IPS-20b (cell line): ENCODE data around the gene BCAS1.

Experiments
- H3K27ac ChIP-seq: one replicate; pipeline ENCODE4 v1.5.1; 2013; ENCODE audit warnings: low read length
- H3K27me3 ChIP-seq: 2 replicates; pipeline ENCODE4 v1.6.1; 2013; ENCODE audit warnings: mild to moderate bottlenecking, low read length, inconsistent platforms; ENCODE audit not compliant: insufficient read depth
- H3K36me3 ChIP-seq: 2 replicates; pipeline ENCODE4 v1.6.1; 2013; ENCODE audit warnings: low read depth, mild to moderate bottlenecking, inconsistent platforms, low read length, moderate library complexity; ENCODE audit not compliant: insufficient read depth
- H3K4me1 ChIP-seq: 2 replicates; pipeline ENCODE4 v1.6.1; 2013; ENCODE audit warnings: mild to moderate bottlenecking, control low read depth, inconsistent platforms, low read length, moderate library complexity; ENCODE audit not compliant: insufficient read depth
- H3K4me3 ChIP-seq: 2 replicates; pipeline ENCODE4 v1.5.1; 2013; ENCODE audit warnings: mild to moderate bottlenecking, low read length, inconsistent platforms
- H3K9ac ChIP-seq: 2 replicates; pipeline ENCODE4 v1.6.1; 2013; ENCODE audit warnings: low read depth, mild to moderate bottlenecking, inconsistent platforms, low read length, moderate library complexity
- H3K9me3 ChIP-seq: 2 replicates; pipeline ENCODE4 v1.6.1; 2013; ENCODE audit warnings: mild to moderate bottlenecking, low read depth, low read length, inconsistent platforms; ENCODE audit not compliant: insufficient read depth

The BCAS1 gene

GRCh38 chr20:54085425-54085824 is 15.0 kb upstream of the BCAS1 start:
- Histone ChIP-seq H3K27me3 (no peaks in the 10 kb centered on the region), H3K4me3 (no peak overlapping the region), H3K27ac (no peak overlapping the region), H3K9ac (no peak overlapping the region), H3K9me3 (no peaks in the 10 kb centered on the region), H3K4me1 (no peaks in the 10 kb centered on the region), H3K36me3 (no peaks in the 10 kb centered on the region)

DNA sequence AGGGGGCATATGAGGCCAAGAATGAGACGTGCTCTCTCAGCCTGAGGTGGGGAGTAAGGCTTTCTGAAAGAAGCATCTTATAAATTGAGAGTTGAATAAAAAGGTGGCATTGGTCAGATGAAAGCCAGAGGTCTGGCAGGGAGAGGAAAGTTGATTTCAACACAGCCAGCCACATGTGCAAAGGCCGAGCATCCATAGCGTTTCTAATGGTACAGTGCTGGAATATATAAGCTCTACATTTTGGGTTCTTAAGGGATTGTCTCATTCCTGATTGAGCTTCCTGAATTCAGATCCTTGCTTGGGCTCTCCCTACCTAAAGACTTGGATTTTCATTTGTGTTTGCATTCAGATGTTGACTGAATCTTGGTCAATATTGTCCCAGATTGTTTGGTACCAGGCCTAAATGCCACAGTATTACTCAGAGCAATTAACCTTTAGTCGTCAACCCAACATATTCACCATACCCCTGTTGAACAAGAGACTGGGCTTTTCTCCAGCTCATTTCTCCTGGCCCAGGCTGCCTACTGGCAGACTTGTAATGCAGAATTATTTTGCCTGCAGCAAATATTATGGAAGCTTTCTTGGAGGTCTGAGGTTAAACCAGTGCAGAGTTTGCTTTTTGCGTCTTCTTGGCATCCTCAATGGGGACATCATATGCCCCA is 14.5 kb upstream of the BCAS1 start:
- Histone ChIP-seq H3K4me3 (no peak overlapping the region), H3K36me3 (no peaks in the 10 kb centered on the region), H3K27me3 (no peaks in the 10 kb centered on the region), H3K4me1 (no peaks in the 10 kb centered on the region), H3K9me3 (no peaks in the 10 kb centered on the region), H3K9ac (no peak overlapping the region), H3K27ac (no peak overlapping the region)

DNA sequence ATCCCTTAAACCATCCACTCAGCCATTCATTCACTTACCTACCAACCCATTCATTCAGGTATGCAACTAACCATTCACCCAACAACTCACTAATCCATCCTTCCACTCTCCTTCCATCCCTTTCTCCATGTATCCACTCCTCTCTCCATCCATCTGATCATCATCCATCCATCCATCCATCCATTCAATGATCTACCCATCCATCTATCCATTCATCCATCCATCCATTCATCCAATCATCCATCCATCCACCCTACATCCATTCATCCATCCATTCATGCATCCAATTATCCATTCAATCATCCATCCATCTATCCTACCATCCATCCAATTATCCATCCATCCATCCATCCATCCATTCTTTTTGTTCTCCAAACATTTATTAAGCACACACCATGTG is 13.8 kb upstream of the BCAS1 start:
- Histone ChIP-seq H3K27me3 (no peaks in the 10 kb centered on the region), H3K36me3 (no peaks in the 10 kb centered on the region), H3K27ac (no peak overlapping the region), H3K4me1 (no peaks in the 10 kb centered on the region), H3K9me3 (no peaks in the 10 kb centered on the region), H3K4me3 (no peak overlapping the region), H3K9ac (no peak overlapping the region)

DNA sequence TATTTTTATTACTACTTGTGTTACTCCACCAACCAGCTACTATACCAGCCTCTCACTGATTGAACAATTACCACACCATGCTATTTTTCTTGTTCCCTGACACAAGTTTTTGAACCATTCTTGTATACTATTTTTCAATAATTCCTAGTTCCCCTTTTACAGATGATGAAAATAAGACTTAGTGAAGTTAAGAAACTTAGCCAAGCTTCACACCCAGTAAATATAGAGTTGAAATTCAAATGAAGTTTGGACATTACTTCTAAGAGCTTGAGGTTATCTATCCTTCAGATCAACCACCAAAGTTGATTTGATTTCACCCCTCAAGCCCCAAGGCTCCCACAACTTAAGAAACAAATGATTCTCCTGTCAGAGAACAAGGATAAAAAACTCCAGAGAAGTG is 13.1 kb upstream of the BCAS1 start:
- Histone ChIP-seq H3K36me3 (no peaks in the 10 kb centered on the region), H3K27ac (no peak overlapping the region), H3K4me3 (no peak overlapping the region), H3K27me3 (no peaks in the 10 kb centered on the region), H3K4me1 (no peaks in the 10 kb centered on the region), H3K9me3 (no peaks in the 10 kb centered on the region), H3K9ac (no peak overlapping the region)

DNA sequence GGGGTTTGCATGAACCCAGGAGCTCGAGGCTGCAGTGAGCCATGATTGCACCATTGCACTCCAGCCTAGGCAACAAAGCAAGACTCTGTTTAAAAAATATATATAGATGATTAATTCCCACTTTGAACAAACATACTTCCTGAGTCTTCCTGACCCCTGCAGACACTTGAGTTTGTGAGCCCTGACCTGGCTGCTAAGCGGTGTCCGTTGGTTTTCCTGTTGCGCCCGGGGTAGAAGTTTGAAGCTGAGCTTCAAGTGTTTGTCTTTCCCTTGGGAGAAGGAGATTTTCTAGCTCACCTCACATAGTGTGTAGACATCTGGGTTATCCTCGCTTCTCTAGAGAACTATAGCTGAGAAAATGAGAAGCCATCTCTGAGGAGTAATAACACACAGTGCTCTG is 11.7 kb upstream of the BCAS1 start:
- H3K9ac ChIP-seq, result no peak overlapping the region
- H3K36me3 ChIP-seq, result no peaks in the 10 kb centered on the region
- no peaks in the 10 kb centered on the region for H3K9me3 ChIP-seq
- no peaks in the 10 kb centered on the region for H3K4me1 ChIP-seq
- no peak overlapping the region for H3K27ac ChIP-seq
- H3K27me3 ChIP-seq, result no peaks in the 10 kb centered on the region
- H3K4me3 ChIP-seq, result no peak overlapping the region

- Histone ChIP-seq H3K4me3 (no peak overlapping the region), H3K36me3 (no peaks in the 10 kb centered on the region), H3K4me1 (no peaks in the 10 kb centered on the region), H3K9ac (no peak overlapping the region), H3K9me3 (no peaks in the 10 kb centered on the region), H3K27me3 (no peaks in the 10 kb centered on the region), H3K27ac (no peak overlapping the region)
Measured at GRCh38 chr20:54079652-54080051, 9.3 kb upstream of the BCAS1 start.

- Histone ChIP-seq H3K9me3 (no peaks in the 10 kb centered on the region), H3K27me3 (no peaks in the 10 kb centered on the region), H3K27ac (no peak overlapping the region), H3K9ac (no peak overlapping the region), H3K4me3 (no peak overlapping the region), H3K4me1 (no peaks in the 10 kb centered on the region), H3K36me3 (no peaks in the 10 kb centered on the region)
Measured at GRCh38 chr20:54078296-54078984, 8.0 kb upstream of the BCAS1 start.

- Histone ChIP-seq H3K4me3 (no peak overlapping the region), H3K36me3 (no peaks in the 10 kb centered on the region), H3K4me1 (no peaks in the 10 kb centered on the region), H3K27me3 (no peaks in the 10 kb centered on the region), H3K9ac (no peak overlapping the region), H3K9me3 (no peaks in the 10 kb centered on the region), H3K27ac (no peak overlapping the region)
Measured at GRCh38 chr20:54076259-54076658, 5.9 kb upstream of the BCAS1 start.

GRCh38 chr20:54075322-54075721 is 4.9 kb upstream of the BCAS1 start:
- Histone ChIP-seq H3K4me3 (no peak overlapping the region), H3K9me3 (no peaks in the 10 kb centered on the region), H3K36me3 (no peaks in the 10 kb centered on the region), H3K27ac (no peak overlapping the region), H3K27me3 (no peaks in the 10 kb centered on the region), H3K4me1 (peaks cover 2% of the 10 kb centered on the region), H3K9ac (no peak overlapping the region)

GRCh38 chr20:54074511-54074910 is 4.1 kb upstream of the BCAS1 start:
- H3K4me3 ChIP-seq, result no peak overlapping the region
- no peaks in the 10 kb centered on the region for H3K36me3 ChIP-seq
- H3K27me3 ChIP-seq, result no peaks in the 10 kb centered on the region
- H3K9me3 ChIP-seq, result no peaks in the 10 kb centered on the region
- no peak overlapping the region for H3K27ac ChIP-seq
- no peak overlapping the region for H3K9ac ChIP-seq
- peaks cover 8% of the 10 kb centered on the region for H3K4me1 ChIP-seq

DNA sequence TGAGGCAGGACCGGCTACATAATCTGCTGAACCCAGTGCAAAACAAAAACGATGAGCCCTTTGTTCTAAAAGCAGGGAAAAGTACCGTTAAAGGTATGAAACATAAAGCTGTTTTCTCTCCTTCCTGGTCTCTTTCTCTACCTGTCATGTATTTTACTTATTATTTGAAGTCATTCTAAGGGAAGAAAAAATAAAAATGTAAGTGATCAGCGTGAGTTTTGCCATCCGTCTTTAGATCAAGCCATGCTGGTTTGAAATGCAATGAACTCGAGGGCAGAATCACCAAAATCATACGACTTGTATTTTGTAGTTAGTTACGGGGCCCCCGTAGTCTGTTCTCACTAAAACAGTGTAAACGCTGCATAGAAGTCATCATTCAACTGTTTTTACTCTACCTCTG is 2.9 kb upstream of the BCAS1 start:
- Histone ChIP-seq H3K27ac (no peak overlapping the region), H3K4me1 (peaks cover 20% of the 10 kb centered on the region), H3K9ac (no peak overlapping the region), H3K4me3 (no peak overlapping the region), H3K27me3 (no peaks in the 10 kb centered on the region), H3K36me3 (no peaks in the 10 kb centered on the region), H3K9me3 (no peaks in the 10 kb centered on the region)

- H3K27me3 ChIP-seq, result no peaks in the 10 kb centered on the region
- no peaks in the 10 kb centered on the region for H3K9me3 ChIP-seq
- H3K9ac ChIP-seq, result no peak overlapping the region
- H3K27ac ChIP-seq, result no peak overlapping the region
- no peak overlapping the region for H3K4me3 ChIP-seq
- H3K4me1 ChIP-seq, result peaks cover 27% of the 10 kb centered on the region
- H3K36me3 ChIP-seq, result no peaks in the 10 kb centered on the region
Measured at GRCh38 chr20:54069501-54069971, 858 bp downstream of the BCAS1 start.
